Fibroblast of skin of abdomen (primary cell): ENCODE results near the gene EPS15.
"Not testable (repeated sequence)": the region's sequence is repeated elsewhere in the genome, so short reads cannot be mapped to it uniquely, and the experiment has no call there.

Experiments
- DNase-seq: peaks from one replicate; pipeline ENCODE4 v3.0.0-alpha.2; 2013

The EPS15 gene

GRCh38 chr1:51542158-51542953, 23.3 kb upstream of the EPS15 start:
- DNase-seq: no peak

GRCh38 chr1:51541313-51542050, 22.4 kb upstream of the EPS15 start:
- DNase-seq: peak; percentile 38

GRCh38 chr1:51537568-51537967, 18.5 kb upstream of the EPS15 start:
- no peak for DNase-seq

- peak; percentile 56 for DNase-seq
Observed at GRCh38 chr1:51535006-51535592, 16.0 kb upstream of the EPS15 start.

GRCh38 chr1:51534447-51534846, 15.4 kb upstream of the EPS15 start:
- no peak for DNase-seq

GRCh38 chr1:51532853-51533252, 13.8 kb upstream of the EPS15 start:
- no peak for DNase-seq

GRCh38 chr1:51530447-51530846, 11.4 kb upstream of the EPS15 start:
- DNase-seq: not testable (repeated sequence)

GRCh38 chr1:51527144-51527543, 8.1 kb upstream of the EPS15 start:
- DNase-seq: no peak

- no peak for DNase-seq
Observed at GRCh38 chr1:51526248-51526647, 7.2 kb upstream of the EPS15 start.

- DNase-seq: no peak
Observed at GRCh38 chr1:51525295-51525694, 6.2 kb upstream of the EPS15 start.

- DNase-seq: no peak
Observed at GRCh38 chr1:51524817-51525216, 5.8 kb upstream of the EPS15 start.

- no peak for DNase-seq
Observed at GRCh38 chr1:51523931-51524330, 4.9 kb upstream of the EPS15 start.

GRCh38 chr1:51520700-51521248, 1.7 kb upstream of the EPS15 start:
- no peak for DNase-seq

- DNase-seq: peak; percentile 41
Observed at GRCh38 chr1:51519865-51520699, 1.0 kb upstream of the EPS15 start.

- peak; percentile 17 for DNase-seq
Observed at GRCh38 chr1:51518586-51519047, 449 bp downstream of the EPS15 start.

- peak; percentile 9 for DNase-seq
Observed at GRCh38 chr1:51518033-51518585, 957 bp downstream of the EPS15 start.

GRCh38 chr1:51517361-51518032, 1.6 kb downstream of the EPS15 start:
- DNase-seq: peak; percentile 5

- no peak for DNase-seq
Observed at GRCh38 chr1:51516649-51517158, 2.4 kb downstream of the EPS15 start.

- no peak for DNase-seq
Observed at GRCh38 chr1:51515982-51516648, 3.0 kb downstream of the EPS15 start.

- no peak for DNase-seq
Observed at GRCh38 chr1:51515312-51515960, 3.6 kb downstream of the EPS15 start.
